GM23248 (cell line): ENCODE results near the gene CAMK4. TPM values are rescaled to one million over a fixed set of nuclear protein-coding genes. Genes with fewer than 3 reads are reported as not detected.

ENCODE experiments used
- DNase-seq: peaks from one replicate; pipeline ENCODE4 v3.0.0-alpha.2; 2015
- H2AFZ ChIP-seq: fragments of 200-600 bp; sonication (generic); 2 replicates; pipeline ENCODE4 v1.6.1; 2016; ENCODE audit warnings: antibody characterized with exemption
- H3F3A ChIP-seq: fragments of 200-600 bp; sonication (generic); 2 replicates; pipeline ENCODE4 v1.6.1; 2016; ENCODE audit warnings: mild to moderate bottlenecking, antibody characterized with exemption, mixed run types; ENCODE audit not compliant: insufficient read depth
- H3K27ac ChIP-seq: fragments of 200-600 bp; sonication (generic); 2 replicates; pipeline ENCODE4 v1.5.1; 2016; ENCODE audit warnings: mild to moderate bottlenecking
- H3K27me3 ChIP-seq: fragments of 200-600 bp; sonication (generic); replicated peaks from 2 replicates; pipeline ENCODE4 v1.6.1; 2016; ENCODE audit warnings: mild to moderate bottlenecking; ENCODE audit not compliant: insufficient read depth
- H3K36me3 ChIP-seq: fragments of 200-600 bp; sonication (generic); 2 replicates; pipeline ENCODE4 v1.6.1; 2016; ENCODE audit warnings: low read depth, mild to moderate bottlenecking
- H3K4me1 ChIP-seq: fragments of 200-600 bp; sonication (generic); 2 replicates; pipeline ENCODE4 v1.6.1; 2016; ENCODE audit warnings: mild to moderate bottlenecking; ENCODE audit not compliant: insufficient read depth
- H3K4me2 ChIP-seq: fragments of 200-600 bp; sonication (generic); one replicate; pipeline ENCODE4 v1.6.1; 2016; ENCODE audit warnings: mild to moderate bottlenecking; ENCODE audit not compliant: unreplicated experiment
- H3K4me3 ChIP-seq: fragments of 200-600 bp; sonication (generic); 2 replicates; pipeline ENCODE4 v1.5.1; 2016; ENCODE audit warnings: mild to moderate bottlenecking
- H3K79me2 ChIP-seq: fragments of 200-600 bp; sonication (generic); 2 replicates; pipeline ENCODE4 v1.6.1; 2016; ENCODE audit warnings: mild to moderate bottlenecking; ENCODE audit not compliant: insufficient read depth
- H3K9ac ChIP-seq: fragments of 200-600 bp; sonication (generic); 2 replicates; pipeline ENCODE4 v1.6.1; 2016; ENCODE audit warnings: mild to moderate bottlenecking
- H3K9me2 ChIP-seq: fragments of 200-600 bp; sonication (generic); 2 replicates; pipeline ENCODE4 v1.6.1; 2016; ENCODE audit warnings: mixed run types, mild to moderate bottlenecking, moderate library complexity; ENCODE audit not compliant: insufficient read depth
- H3K9me3 ChIP-seq: fragments of 200-600 bp; sonication (generic); one replicate; pipeline ENCODE4 v1.6.1; 2017; ENCODE audit warnings: low read depth
- H4K20me1 ChIP-seq: fragments of 200-600 bp; sonication (generic); 2 replicates; pipeline ENCODE4 v1.6.0; 2016; ENCODE audit not compliant: insufficient read depth
- EZH2 ChIP-seq: fragments of 200-600 bp; sonication (generic); IDR thresholded peaks from 2 replicates; pipeline ENCODE4 v1.6.1; 2018; ENCODE audit warnings: antibody characterized with exemption, mild to moderate bottlenecking; ENCODE audit not compliant: insufficient read depth, poor library complexity, severe bottlenecking
- EZH2phosphoT487 ChIP-seq: fragments of 200-600 bp; sonication (generic); IDR thresholded peaks from 2 replicates; pipeline ENCODE4 v1.6.1; 2018; ENCODE audit warnings: antibody characterized with exemption, moderate library complexity, mild to moderate bottlenecking, low read depth; ENCODE audit not compliant: insufficient read depth
- WGBS, 2 experiments: methylation state at CpG; one replicate each; pipeline ENCODE4 v1.1.6; 2015 to 2017; ENCODE audit warnings: low lambda C conversion rate in 2 of 2, low coverage in 1 of 2; ENCODE audit errors: missing lambda C conversion rate in 2 of 2; 5-methylcytosine and 5-hydroxymethylcytosine counted together
- in situ Hi-C: fragments of 300-500 bp; cut with MboI; formaldehyde crosslinking; loops from 2 replicates; pipeline ENCODE4 v1.15.0; 2020
- polyA plus RNA-seq: library from polyadenylated mRNA; unstranded; fragments of >200 nt; fragmentation: Nextera tagmentation; extraction: Ambion mirVana; gene quantifications from 2 replicates; pipeline ENCODE4 v1.2.1, GENCODE V29; 2016
- total RNA-seq: library from RNA; depleted of rRNA; stranded (reverse); fragments of >200 nt; shearing (Covaris generic); gene quantifications from 2 replicates; pipeline ENCODE4 v1.2.3, GENCODE V29; 2014

CAMK4 gene
- total and polyA plus RNA-seq, 2 experiments from 2014 or later: 3.2 to 3.6 TPM

- Histone ChIP-seq H3K27ac (no peak overlapping the region), H3K27me3 (no peaks in the 10 kb centered on the region)
- DNase-seq: no peak
Measured at GRCh38 chr5:111366388-111366787, 142.2 kb downstream of the CAMK4 start.

GRCh38 chr5:111367115-111367514 is 142.9 kb downstream of the CAMK4 start:
- H3F3A ChIP-seq: no peaks in the 10 kb centered on the region
- no peaks in the 10 kb centered on the region for H3K4me1 ChIP-seq
- H3K4me2 ChIP-seq: no peak overlapping the region
- no peaks in the 10 kb centered on the region for H3K9me3 ChIP-seq
- in situ Hi-C loops: no loop called here
- H3K27me3 ChIP-seq: no peaks in the 10 kb centered on the region
- WGBS, 2 experiments: 43% methylated on average over 3 of the region's 3 CpGs
- no peaks in the 10 kb centered on the region for H4K20me1 ChIP-seq
- no peak overlapping the region for H2AFZ ChIP-seq
- no peak for DNase-seq
- peaks cover 5% of the 10 kb centered on the region; the same call in 1 of the 2 replicates for H3K9me2 ChIP-seq
- no peak overlapping the region for H3K9ac ChIP-seq
- no peaks in the 10 kb centered on the region for H3K36me3 ChIP-seq
- no peaks in the 10 kb centered on the region for H3K79me2 ChIP-seq
- no peak overlapping the region for H3K27ac ChIP-seq
- TF ChIP-seq EZH2phosphoT487: no peak
- TF ChIP-seq EZH2: no peak
- no peak overlapping the region for H3K4me3 ChIP-seq

More at GRCh38 chr5:111366388-111366787, 142.2 kb downstream of the CAMK4 start:
- peaks cover 5% of the 10 kb centered on the region; the same call in 1 of the 2 replicates for H3K9me2 ChIP-seq
- no peaks in the 10 kb centered on the region for H3F3A ChIP-seq
- no peaks in the 10 kb centered on the region for H4K20me1 ChIP-seq
- no peak for TF ChIP-seq EZH2
- TF ChIP-seq EZH2phosphoT487: no peak
- no peaks in the 10 kb centered on the region for H3K79me2 ChIP-seq
- no peak overlapping the region for H3K4me3 ChIP-seq
- no peaks in the 10 kb centered on the region for H3K4me1 ChIP-seq
- no peak overlapping the region for H2AFZ ChIP-seq
- in situ Hi-C loops: no loop called here
- H3K4me2 ChIP-seq: no peak overlapping the region
- no peaks in the 10 kb centered on the region for H3K36me3 ChIP-seq
- H3K9me3 ChIP-seq: no peaks in the 10 kb centered on the region
- H3K9ac ChIP-seq: no peak overlapping the region

GRCh38 chr5:111372799-111373198 is 148.6 kb downstream of the CAMK4 start:
- no peaks in the 10 kb centered on the region for H3F3A ChIP-seq
- H2AFZ ChIP-seq: no peak overlapping the region
- H3K4me2 ChIP-seq: no peak overlapping the region
- H3K4me3 ChIP-seq: no peak overlapping the region
- in situ Hi-C loops: no loop called here
- no peaks in the 10 kb centered on the region for H3K27me3 ChIP-seq
- H3K9me2 ChIP-seq: no peaks in the 10 kb centered on the region
- H4K20me1 ChIP-seq: no peaks in the 10 kb centered on the region
- no peaks in the 10 kb centered on the region for H3K36me3 ChIP-seq
- no peaks in the 10 kb centered on the region for H3K9me3 ChIP-seq
- TF ChIP-seq EZH2: no peak
- TF ChIP-seq EZH2phosphoT487: no peak
- WGBS, 2 experiments: 39 to 50% methylated on average over 1 of the region's 1 CpG
- no peaks in the 10 kb centered on the region for H3K79me2 ChIP-seq
- no peak overlapping the region for H3K9ac ChIP-seq
- H3K4me1 ChIP-seq: no peaks in the 10 kb centered on the region
- no peak for DNase-seq
- H3K27ac ChIP-seq: no peak overlapping the region

GRCh38 chr5:111374380-111374779 is 150.2 kb downstream of the CAMK4 start:
- Histone ChIP-seq H3K9me2 (no peaks in the 10 kb centered on the region), H3K27ac (no peak overlapping the region), H3K27me3 (no peaks in the 10 kb centered on the region), H2AFZ (no peak overlapping the region), H3K36me3 (no peaks in the 10 kb centered on the region), H3K9ac (no peak overlapping the region), H3K4me2 (no peak overlapping the region), H3F3A (no peaks in the 10 kb centered on the region), H3K4me3 (no peak overlapping the region), H4K20me1 (no peaks in the 10 kb centered on the region), H3K9me3 (no peaks in the 10 kb centered on the region), H3K4me1 (no peaks in the 10 kb centered on the region), H3K79me2 (no peaks in the 10 kb centered on the region)
- DNase-seq: no peak
- TF ChIP-seq EZH2: no peak
- TF ChIP-seq EZH2phosphoT487: no peak
- 53 to 55% methylated on average over 4 of the region's 4 CpGs for WGBS, 2 experiments
- in situ Hi-C loops: no loop called here

- Histone ChIP-seq H3K9me2 (no peaks in the 10 kb centered on the region), H3K79me2 (no peaks in the 10 kb centered on the region), H3K4me2 (no peak overlapping the region), H3K9me3 (no peaks in the 10 kb centered on the region), H3K36me3 (no peaks in the 10 kb centered on the region), H3F3A (no peaks in the 10 kb centered on the region), H3K4me1 (no peaks in the 10 kb centered on the region), H3K27ac (no peak overlapping the region), H2AFZ (no peak overlapping the region), H4K20me1 (no peaks in the 10 kb centered on the region), H3K27me3 (no peaks in the 10 kb centered on the region), H3K4me3 (no peak overlapping the region), H3K9ac (no peak overlapping the region)
- WGBS, 2 experiments: 44 to 59% methylated on average over 2 of the region's 2 CpGs
- TF ChIP-seq EZH2phosphoT487 (no peak), EZH2 (no peak)
- in situ Hi-C loops: no loop called here
- DNase-seq: no peak
Measured at GRCh38 chr5:111375645-111376044, 151.5 kb downstream of the CAMK4 start.
